Esophagus (tissue), 2 donors: ENCODE data around the gene AK8. TPM values are rescaled to one million over a fixed set of nuclear protein-coding genes. Genes with fewer than 3 reads are reported as not detected.

Source experiments
- H3K27ac ChIP-seq, 2 donors: one replicate each; pipeline ENCODE4 v1.5.1; 2013; ENCODE audit warnings: low read depth in 2 of 2, mild to moderate bottlenecking in 2 of 2, inconsistent platforms in 1 of 2, low read length in 1 of 2, moderate library complexity in 1 of 2
- H3K27me3 ChIP-seq, 2 donors: one replicate each; pipeline ENCODE4 v1.6.1; 2013; ENCODE audit warnings: low read length in 2 of 2, control low read depth in 1 of 2, mild to moderate bottlenecking in 1 of 2; ENCODE audit not compliant: insufficient read depth in 2 of 2, control insufficient read depth in 1 of 2
- H3K36me3 ChIP-seq, 2 donors: one replicate each; pipeline ENCODE4 v1.6.1; 2013; ENCODE audit warnings: low read length in 1 of 2; ENCODE audit not compliant: control insufficient read depth in 2 of 2, insufficient read depth in 2 of 2
- H3K4me1 ChIP-seq, 2 donors: one replicate each; pipeline ENCODE4 v1.6.1; 2013; ENCODE audit warnings: low read length in 1 of 2; ENCODE audit not compliant: control insufficient read depth in 2 of 2, insufficient read depth in 2 of 2
- H3K4me3 ChIP-seq, 2 donors: one replicate each; pipeline ENCODE4 v1.5.1; 2013; ENCODE audit warnings: low read length in 2 of 2, mild to moderate bottlenecking in 2 of 2, low read depth in 1 of 2, moderate library complexity in 1 of 2
- H3K9me3 ChIP-seq, 2 donors: one replicate each; pipeline ENCODE4 v1.6.1; 2013; ENCODE audit warnings: mild to moderate bottlenecking in 2 of 2, low read depth in 1 of 2, low read length in 1 of 2, moderate library complexity in 1 of 2; ENCODE audit not compliant: control insufficient read depth in 2 of 2, insufficient read depth in 1 of 2
- WGBS, 2 donors: extraction: QIAGEN DNeasy Blood & Tissue Kit; methylation state at CpG; one replicate each; pipeline ENCODE4 v1.1.7; 2013; 5-methylcytosine and 5-hydroxymethylcytosine counted together
- polyA plus RNA-seq, 2 donors: library from polyadenylated mRNA; stranded (reverse); fragments of 200-250 nt; gene quantifications; one replicate each; pipeline ENCODE4 v1.2.3, GENCODE V29; 2013
- donor health status: healthy with polysubstance abuse.
- donor health status: Bipolar disorder and iron deficiency.

AK8 gene
- polyA plus RNA-seq, 2 donors: 0.39 to 0.58 TPM

GRCh38 chr9:132823370-132824145 lies 54.5 kb downstream of the AK8 start:
- 66 to 71% methylated on average over 18 of the region's 18 CpGs for WGBS, 2 donors
- Histone ChIP-seq H3K27me3 (no peaks in the 10 kb centered on the region), H3K27ac (no peak overlapping the region), H3K9me3 (no peaks in the 10 kb centered on the region), H3K4me1 (peaks cover 2 to 6% of the 10 kb centered on the region in 2 donors), H3K36me3 (no peaks in the 10 kb centered on the region), H3K4me3 (no peak overlapping the region)

- Histone ChIP-seq H3K27me3 (no peaks in the 10 kb centered on the region), H3K4me1 (no peaks in the 10 kb centered on the region), H3K36me3 (no peaks in the 10 kb centered on the region), H3K9me3 (no peaks in the 10 kb centered on the region), H3K4me3 (no peak overlapping the region), H3K27ac (no peak overlapping the region)
- 77 to 82% methylated on average over 11 of the region's 11 CpGs for WGBS, 2 donors
Measured at GRCh38 chr9:132820169-132820944, 57.7 kb downstream of the AK8 start.

GRCh38 chr9:132818588-132818987 lies 59.5 kb downstream of the AK8 start:
- Histone ChIP-seq H3K27me3 (no peaks in the 10 kb centered on the region), H3K4me3 (no peak overlapping the region), H3K4me1 (no peaks in the 10 kb centered on the region), H3K36me3 (no peaks in the 10 kb centered on the region), H3K27ac (no peak overlapping the region), H3K9me3 (no peaks in the 10 kb centered on the region)
- 72 to 89% methylated on average over 4 of the region's 4 CpGs for WGBS, 2 donors

- no peaks in the 10 kb centered on the region for H3K27me3 ChIP-seq
- H3K27ac ChIP-seq: no peak overlapping the region
- H3K9me3 ChIP-seq: no peaks in the 10 kb centered on the region
- H3K36me3 ChIP-seq: no peaks in the 10 kb centered on the region
- H3K4me1 ChIP-seq: no peaks in the 10 kb centered on the region
- H3K4me3 ChIP-seq: no peak overlapping the region
- WGBS, 2 donors: 87 to 88% methylated on average over 14 of the region's 14 CpGs
Measured at GRCh38 chr9:132814937-132815336, 63.1 kb downstream of the AK8 start.

GRCh38 chr9:132813115-132813771 lies 64.8 kb downstream of the AK8 start:
- 89 to 92% methylated on average over 12 to 13 of the region's 13 CpGs for WGBS, 2 donors
- no peaks in the 10 kb centered on the region for H3K27me3 ChIP-seq
- no peaks in the 10 kb centered on the region for H3K36me3 ChIP-seq
- no peaks in the 10 kb centered on the region for H3K9me3 ChIP-seq
- H3K27ac ChIP-seq: no peak overlapping the region
- no peaks in the 10 kb centered on the region for H3K4me1 ChIP-seq
- H3K4me3 ChIP-seq: no peak overlapping the region

- no peak overlapping the region for H3K27ac ChIP-seq
- H3K4me3 ChIP-seq: no peak overlapping the region
- H3K4me1 ChIP-seq: no peaks in the 10 kb centered on the region
- no peaks in the 10 kb centered on the region for H3K27me3 ChIP-seq
- 89 to 90% methylated on average over 6 of the region's 6 CpGs for WGBS, 2 donors
- no peaks in the 10 kb centered on the region for H3K36me3 ChIP-seq
- no peaks in the 10 kb centered on the region for H3K9me3 ChIP-seq
Measured at GRCh38 chr9:132811985-132812384, 66.1 kb downstream of the AK8 start.

GRCh38 chr9:132810314-132810713 lies 67.8 kb downstream of the AK8 start:
- no peaks in the 10 kb centered on the region for H3K4me1 ChIP-seq
- H3K27me3 ChIP-seq: no peaks in the 10 kb centered on the region
- H3K27ac ChIP-seq: no peak overlapping the region
- no peak overlapping the region for H3K4me3 ChIP-seq
- H3K9me3 ChIP-seq: no peaks in the 10 kb centered on the region
- 77 to 80% methylated on average over 11 of the region's 11 CpGs for WGBS, 2 donors
- no peaks in the 10 kb centered on the region for H3K36me3 ChIP-seq

- H3K4me3 ChIP-seq: no peak overlapping the region
- no peaks in the 10 kb centered on the region for H3K4me1 ChIP-seq
- 76 to 77% methylated on average over 11 of the region's 11 CpGs for WGBS, 2 donors
- H3K36me3 ChIP-seq: no peaks in the 10 kb centered on the region
- no peaks in the 10 kb centered on the region for H3K27me3 ChIP-seq
- H3K27ac ChIP-seq: no peak overlapping the region
- H3K9me3 ChIP-seq: no peaks in the 10 kb centered on the region
Measured at GRCh38 chr9:132809677-132810271, 68.3 kb downstream of the AK8 start.

- Histone ChIP-seq H3K9me3 (no peaks in the 10 kb centered on the region), H3K27ac (no peak overlapping the region), H3K4me3 (no peak overlapping the region), H3K27me3 (no peaks in the 10 kb centered on the region), H3K36me3 (no peaks in the 10 kb centered on the region), H3K4me1 (no peaks in the 10 kb centered on the region)
- WGBS, 2 donors: 84 to 85% methylated on average over 6 of the region's 6 CpGs
Measured at GRCh38 chr9:132808645-132809044, 69.4 kb downstream of the AK8 start.
